ENCODE data around the gene SAPCD2.

DNA sequence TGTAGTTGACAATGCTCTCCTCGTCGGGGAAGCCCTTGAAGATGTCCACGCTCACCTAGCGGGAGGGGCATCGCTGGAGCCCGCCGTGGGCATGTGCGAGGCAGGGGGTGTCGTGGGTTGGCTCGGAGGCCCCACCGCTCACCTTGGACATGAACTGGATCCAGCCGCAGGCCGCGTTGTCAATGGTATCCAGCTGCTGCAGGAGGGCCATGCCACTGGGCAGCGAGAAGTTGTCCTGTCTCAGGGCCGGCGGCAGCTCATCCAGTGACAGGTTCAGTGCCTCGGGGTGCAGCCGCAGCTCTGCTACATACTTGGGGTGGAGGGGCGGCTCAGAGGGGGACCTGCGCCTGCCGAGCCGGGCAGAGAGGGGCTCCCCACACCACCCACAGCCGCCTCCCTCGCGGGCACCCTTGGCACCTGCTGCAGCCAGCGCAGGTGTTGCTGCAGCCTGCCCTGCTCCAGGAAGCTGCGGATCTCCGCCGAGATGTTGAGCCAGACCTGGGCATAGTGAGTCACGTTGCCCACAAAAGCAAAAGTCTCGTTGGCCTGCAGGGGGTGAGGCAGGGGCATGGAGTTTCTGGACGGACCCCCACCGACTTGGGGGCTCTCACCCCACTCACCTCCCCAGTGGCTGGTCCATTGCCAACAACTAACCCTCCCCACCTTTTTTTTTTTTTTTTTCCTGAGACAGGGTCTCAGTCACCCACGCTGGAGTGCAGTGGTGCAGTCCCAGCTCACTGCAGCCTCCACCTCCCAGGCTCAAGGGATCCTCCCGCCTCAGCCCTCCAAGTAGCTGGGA lies 51.4 kb downstream of the SAPCD2 start:
- TF ChIP-seq EP300 (IDR thresholded peaks at IDR 0.05) (no peak), CTCF (IDR thresholded peaks at IDR 0.05) (no peak), POLR2AphosphoS5 (IDR thresholded peaks at IDR 0.05) (no peak), POLR2A (IDR thresholded peaks at IDR 0.05) (no peak)

Measured in suprapubic skin (tissue), 4 donors.